Stimulated activated naive CD8-positive, alpha-beta T cell treated with anti-CD3 and anti-CD28 coated beads, Interleukin-15, Interleukin-2, amounts not matched to agents 100 U/mL and 50 U/mL, for 24 hours (primary cell): ENCODE results near the gene SLC38A7.

Experiments
- ATAC-seq: fragments of 150-1000 bp; cut with Tn5 transposase; one replicate; pipeline ENCODE4 v1.10.0; 2021
- DNase-seq: peaks from one replicate; pipeline ENCODE4 v3.0.0; 2021

SLC38A7 gene

DNA sequence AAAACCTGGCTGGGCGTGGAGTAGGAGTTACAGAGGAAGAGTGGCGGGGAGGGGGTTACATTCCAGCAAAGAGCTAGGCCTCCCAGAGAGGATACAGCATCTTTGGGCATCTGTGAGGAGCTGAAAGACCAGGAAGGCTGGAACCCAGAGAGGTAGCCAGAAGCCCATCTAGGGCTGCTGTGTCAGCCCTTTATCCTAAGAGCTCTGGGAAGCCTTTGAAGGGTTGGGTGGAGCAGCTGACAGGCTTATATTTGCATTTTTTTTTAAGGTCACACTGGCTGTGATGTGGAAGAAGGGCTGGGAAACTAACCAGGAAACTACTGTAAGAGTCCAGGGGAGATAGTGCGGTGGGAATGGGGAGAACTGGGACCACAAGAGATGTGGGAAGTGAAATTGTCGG, 48.1 kb downstream of the SLC38A7 start:
- DNase-seq (no peak), ATAC-seq (no peak)

DNA sequence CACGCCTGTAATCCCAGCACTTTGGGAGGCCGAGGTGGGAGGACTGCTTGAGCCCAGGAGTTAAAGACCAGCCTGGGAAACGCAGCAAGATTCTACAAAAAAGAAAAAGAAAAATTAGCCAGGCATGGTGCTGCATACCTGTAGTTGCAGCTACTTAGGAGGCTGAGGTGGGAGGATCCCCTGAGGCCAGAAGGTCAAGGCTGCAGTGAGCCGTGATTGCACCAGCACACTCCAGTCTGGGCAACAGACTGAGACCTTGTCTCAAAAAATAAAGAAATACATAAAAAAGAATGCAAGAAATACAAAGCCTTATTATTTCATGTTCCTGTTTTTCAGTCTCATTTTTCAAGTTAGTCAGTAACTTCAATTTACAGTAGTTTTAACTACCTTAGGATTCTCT, 49.1 kb downstream of the SLC38A7 start:
- ATAC-seq, result no peak
- DNase-seq, result no peak

DNA sequence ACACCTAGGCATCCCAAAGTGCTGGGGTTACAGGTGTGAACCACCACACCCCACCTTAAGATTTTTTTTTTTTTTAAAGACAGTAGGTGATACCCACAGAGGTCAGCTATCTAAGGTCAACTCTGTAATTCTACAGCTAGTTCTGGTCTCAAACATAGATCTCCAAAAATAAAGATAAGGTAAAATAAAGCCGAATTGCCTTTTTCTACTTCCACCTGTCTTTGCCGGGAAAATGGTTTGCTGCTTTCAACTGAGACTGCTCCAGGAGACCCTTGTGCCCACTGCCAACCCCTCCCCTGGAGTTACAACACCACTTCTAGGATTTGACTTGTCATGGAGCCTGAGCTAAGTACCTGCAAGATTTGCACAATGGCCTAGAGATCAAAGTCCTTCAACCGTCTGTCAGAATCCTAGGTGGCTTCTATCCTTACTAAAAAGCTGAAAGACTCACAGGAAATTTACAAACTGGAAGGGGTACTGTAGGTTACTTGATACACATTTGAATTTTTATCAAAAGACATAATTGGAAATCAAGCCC, 50.2 kb downstream of the SLC38A7 start:
- DNase-seq (no peak), ATAC-seq (no peak)

DNA sequence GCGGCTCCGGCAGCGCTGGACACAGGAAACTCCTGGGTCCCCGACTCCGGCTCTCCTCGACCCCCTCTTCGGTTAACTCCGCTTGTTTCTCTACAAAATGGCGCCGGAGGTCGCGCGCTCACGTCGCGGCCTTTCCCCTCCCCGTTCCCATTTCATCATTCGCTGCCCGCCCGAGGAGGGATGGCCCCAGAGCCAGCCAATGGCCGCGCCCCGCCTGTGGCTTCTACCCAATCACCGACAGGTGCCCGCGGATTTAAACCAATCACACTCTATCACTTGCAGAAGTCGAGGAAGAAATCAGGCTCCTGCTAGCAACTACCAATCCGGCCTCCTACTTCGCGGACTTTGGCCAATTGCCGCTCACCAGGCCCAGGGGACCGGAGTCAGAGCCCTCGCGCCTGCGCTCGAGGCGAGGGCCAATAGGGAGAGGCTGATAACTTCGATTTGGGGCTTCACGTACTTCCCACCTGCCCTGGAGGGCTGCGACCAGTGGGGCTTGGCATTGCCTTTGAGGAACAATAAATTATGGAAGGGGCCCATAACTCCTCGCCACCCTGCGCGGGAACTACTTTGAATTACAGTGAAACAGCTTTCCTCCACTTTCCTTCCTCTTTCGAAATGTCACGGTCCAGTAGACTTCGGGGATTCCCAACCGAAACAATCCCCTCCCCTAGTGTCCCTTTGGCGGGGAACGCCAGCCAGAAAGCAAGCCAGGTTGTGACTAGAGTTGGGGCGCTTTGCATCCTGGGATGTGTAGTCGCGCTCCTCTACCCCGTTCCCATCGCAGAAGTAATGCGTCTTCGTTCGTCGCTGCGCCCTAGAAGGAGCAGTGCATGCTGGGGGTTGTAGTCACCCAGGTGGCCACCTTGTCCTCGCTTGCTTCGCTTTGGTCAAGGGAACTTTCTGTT, 54.6 kb downstream of the SLC38A7 start, which contains the start of gene CNOT1:
Gene CNOT1 (minus strand): TSS at position 94 of the 908 bp plus-strand sequence. CDS start 30,489 bp downstream, outside the sequence.
- DNase-seq (peak; percentile 96), ATAC-seq (peak; percentile 91)

DNA sequence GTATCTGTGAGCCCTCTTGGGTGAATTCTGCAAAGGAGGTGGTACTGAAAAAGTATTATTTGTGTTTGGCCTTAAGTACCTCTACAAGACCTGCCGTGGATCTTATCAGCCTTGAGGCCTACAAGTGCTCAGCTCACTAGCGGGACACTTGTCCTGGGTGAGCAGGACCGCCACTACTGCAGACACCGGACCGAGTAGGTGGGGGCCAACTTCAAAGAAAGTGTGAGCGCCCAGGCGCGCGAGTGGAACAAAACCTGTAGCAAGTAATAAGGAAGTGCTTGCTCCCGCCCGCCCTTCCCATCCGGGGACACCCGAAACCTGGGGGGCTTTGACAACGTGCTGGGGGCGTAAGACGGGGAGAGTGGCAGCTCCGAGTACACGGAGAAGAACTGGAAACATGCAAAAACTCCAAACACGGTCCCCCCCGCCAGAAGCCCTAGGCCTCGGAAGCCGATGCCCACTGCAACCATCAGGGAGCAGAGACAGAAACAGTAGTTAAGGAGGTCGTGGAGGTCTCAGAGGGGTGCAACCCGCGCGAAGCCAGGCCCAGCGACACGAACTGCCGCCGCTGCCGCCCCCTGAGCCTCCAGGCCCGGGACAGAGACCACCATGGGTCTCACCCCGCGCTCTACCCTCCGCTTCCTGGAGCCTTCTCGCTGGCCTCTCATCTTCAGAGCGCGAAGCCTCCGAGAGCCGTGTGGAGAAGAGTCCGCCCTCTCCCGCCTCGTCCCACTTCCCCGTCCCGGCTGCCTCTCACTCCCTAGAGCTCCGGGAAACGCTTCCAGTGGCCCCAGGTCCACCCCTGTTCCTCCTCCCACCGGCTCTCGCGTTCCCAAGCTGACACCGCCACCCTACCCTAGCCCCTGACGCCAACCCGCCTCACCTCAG, 55.5 kb downstream of the SLC38A7 start:
- no peak for ATAC-seq
- peak; percentile 62 for DNase-seq

DNA sequence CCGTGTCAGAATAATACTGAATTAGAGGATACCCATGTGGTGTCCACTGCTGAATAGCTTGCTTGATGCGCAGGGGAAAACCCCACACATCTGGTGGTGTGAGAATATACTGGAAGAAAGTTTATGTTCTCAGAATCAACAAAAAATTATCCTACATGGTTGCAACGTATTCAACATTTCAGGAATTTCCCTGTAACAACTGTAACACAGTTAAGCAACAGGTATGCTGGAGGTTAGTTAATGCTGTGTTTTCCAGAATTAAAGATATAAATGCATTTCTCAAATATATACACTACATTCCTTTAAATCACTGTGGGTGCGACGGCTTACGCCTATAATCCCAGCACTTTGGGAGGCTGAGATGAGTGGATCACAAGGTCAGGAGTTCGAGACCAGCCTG, 60.4 kb downstream of the SLC38A7 start:
- ATAC-seq (no peak), DNase-seq (no peak)

DNA sequence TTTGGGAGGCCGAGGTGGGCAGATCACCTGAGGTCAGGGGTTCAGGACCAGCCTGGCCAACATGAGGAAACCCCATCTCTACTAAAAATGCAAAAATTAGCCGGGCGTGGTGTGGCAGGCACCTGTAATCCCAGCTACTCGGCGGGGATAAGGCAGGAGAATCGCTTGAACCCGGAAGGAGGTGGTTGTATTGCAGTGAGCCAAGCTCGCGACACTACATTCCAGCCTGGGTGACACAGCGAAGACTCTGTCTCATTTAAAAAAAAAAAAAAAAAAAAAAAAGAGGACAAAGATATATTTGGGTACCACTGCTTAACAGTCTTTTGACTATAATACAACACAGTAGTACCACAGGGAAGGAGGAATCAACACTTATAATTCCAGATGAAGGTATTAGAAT, 64.2 kb downstream of the SLC38A7 start:
- no peak for ATAC-seq
- no peak for DNase-seq

DNA sequence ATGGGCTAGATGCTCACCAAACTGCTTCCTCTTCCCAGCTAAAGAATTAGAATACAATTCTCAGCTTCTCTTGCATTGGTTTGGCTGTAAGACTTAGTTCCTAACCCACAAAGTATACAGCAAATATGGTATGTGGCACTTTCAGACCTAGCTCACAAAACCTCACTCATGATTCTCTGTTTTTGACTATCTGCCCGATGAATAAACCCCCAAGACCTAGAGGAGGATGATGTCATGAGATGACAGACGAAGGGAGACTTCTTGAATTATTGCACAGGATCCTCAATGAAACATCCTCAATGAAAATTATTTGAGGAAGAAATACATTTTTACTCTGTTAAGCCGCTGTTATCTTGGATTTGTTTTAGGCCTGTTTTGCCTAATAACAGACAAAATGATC, 69.3 kb downstream of the SLC38A7 start:
- ATAC-seq (peak; percentile 32), DNase-seq (no peak)
